GM12878 (cell line): ENCODE measurements around the gene WNT7A. TPM values are rescaled to one million over a fixed set of nuclear protein-coding genes. Genes with fewer than 3 reads are reported as not detected.

Experiments used
- ATAC-seq: fragments of 200-7000 bp; cut with Tn5 transposase; 3 replicates; pipeline ENCODE4 v1.9.1; 2020; ENCODE audit warnings: mild to moderate bottlenecking, moderate library complexity
- BruUV-seq: library from RNA; stranded (reverse); fragments of 400-500 nt; replicated peaks from 2 replicates; lab custom pipeline; 2021; lab: Mats Ljungman, UMichigan
- CTCF ChIA-PET: fragments of 300-600 bp; sonication (Branson Sonifier 250); formaldehyde crosslinking; extraction: SDS; loops from one replicate; lab custom pipeline; 2021; ENCODE audit warnings: inconsistent platforms; lab: Yijun Ruan, JAX
- POLR2A ChIA-PET: fragments of 350-600 bp; formaldehyde crosslinking; extraction: SDS; loops from one replicate; lab custom pipeline; 2021; ENCODE audit warnings: inconsistent platforms; lab: Charles Lee
- RAD21 ChIA-PET: fragments of 300-600 bp; sonication (Branson Sonifier 250); formaldehyde crosslinking; loops from one replicate; lab custom pipeline; 2023; ENCODE audit warnings: antibody characterized with exemption; ENCODE audit not compliant: unreplicated experiment; lab: Charles Lee
- SMC1A ChIA-PET: fragments of 300-600 bp; sonication (Branson Sonifier 250); formaldehyde crosslinking; loops from one replicate; lab custom pipeline; 2023; ENCODE audit not compliant: unreplicated experiment, uncharacterized antibody; lab: Charles Lee
- DNase-seq: peaks from one replicate; pipeline ENCODE4 v3.0.0-alpha.2; 2011; ENCODE audit warnings: low read depth, low spot score
- FAIRE-seq: peaks from 3 replicates; lab custom pipeline; 2011; peaks lifted over from hg19 to GRCh38; lab: Jason Lieb, UNC
- H2AFZ ChIP-seq: 2 replicates; pipeline ENCODE4 v1.6.0; 2011; ENCODE audit warnings: low read depth, low read length, control low read depth; ENCODE audit not compliant: control insufficient read depth
- H3K27ac ChIP-seq: 2 replicates; pipeline ENCODE4 v1.5.1; 2011; ENCODE audit warnings: control low read depth; ENCODE audit not compliant: control insufficient read depth, insufficient read depth
- H3K27me3 ChIP-seq, 2 experiments: replicated peaks in 1 of 2; 2 replicates each; pipeline versions ENCODE4 v1.6.0 to v1.6.1; 2011; ENCODE audit warnings: low read length in 1 of 2; ENCODE audit not compliant: control insufficient read depth in 2 of 2, insufficient read depth in 2 of 2
- H3K36me3 ChIP-seq, 2 experiments: 2 replicates each; pipeline ENCODE4 v1.5.1; 2011; ENCODE audit warnings: low read length in 1 of 2; ENCODE audit not compliant: control insufficient read depth in 2 of 2, insufficient read depth in 2 of 2
- H3K4me1 ChIP-seq: 2 replicates; pipeline ENCODE4 v1.6.1; 2011; ENCODE audit warnings: mild to moderate bottlenecking, low read length, moderate library complexity, mixed read lengths; ENCODE audit not compliant: control insufficient read depth, insufficient read depth
- H3K4me2 ChIP-seq: 2 replicates; pipeline ENCODE4 v1.6.0; 2011; ENCODE audit warnings: control low read depth; ENCODE audit not compliant: control insufficient read depth, insufficient read depth
- H3K4me3 ChIP-seq: fragments of 200-600 bp; sonication (generic); 2 replicates; pipeline ENCODE4 v1.5.1; 2016
- H3K79me2 ChIP-seq: 2 replicates; pipeline ENCODE4 v1.6.0; 2011; ENCODE audit warnings: low read length; ENCODE audit not compliant: control insufficient read depth, insufficient read depth
- H3K9ac ChIP-seq: 2 replicates; pipeline ENCODE4 v1.8.0; 2011; ENCODE audit warnings: low read length, control low read depth, mixed read lengths; ENCODE audit not compliant: control insufficient read depth, insufficient read depth
- H3K9me3 ChIP-seq: replicated peaks from 3 replicates; pipeline ENCODE4 v1.5.1; 2011; ENCODE audit warnings: mild to moderate bottlenecking, low read length; ENCODE audit not compliant: control insufficient read depth, insufficient read depth
- H4K20me1 ChIP-seq: 2 replicates; pipeline ENCODE4 v1.6.0; 2011; ENCODE audit not compliant: control insufficient read depth, insufficient read depth
- BCLAF1 ChIP-seq: fragments of 450-650 bp; IDR thresholded peaks from 2 replicates; pipeline ENCODE4 v1.6.1; 2017; ENCODE audit warnings: antibody characterized with exemption, mild to moderate bottlenecking, moderate library complexity
- CREB1 ChIP-seq: IDR thresholded peaks from 2 replicates; pipeline ENCODE4 v1.6.1; 2012; ENCODE audit warnings: low read depth, mild to moderate bottlenecking, inconsistent platforms
- DPF2 ChIP-seq: fragments of 450-650 bp; IDR thresholded peaks from 2 replicates; pipeline ENCODE4 v1.6.1; 2017; ENCODE audit warnings: mild to moderate bottlenecking
- ETV6 ChIP-seq, 2 experiments: fragments of 450-650 bp in 1 of 2; IDR thresholded peaks in 1 of 2; conservative IDR thresholded peaks in 1 of 2; 2 replicates each; pipeline ENCODE4 v1.6.1; 2014; ENCODE audit warnings: antibody characterized with exemption in 1 of 2, borderline replicate concordance in 1 of 2, low read depth in 1 of 2, mild to moderate bottlenecking in 1 of 2, moderate library complexity in 1 of 2
- PKNOX1 ChIP-seq: fragments of 450-650 bp; IDR thresholded peaks from 2 replicates; pipeline ENCODE4 v1.6.1; 2016; ENCODE audit warnings: mild to moderate bottlenecking
- PML ChIP-seq: IDR thresholded peaks from 2 replicates; pipeline ENCODE4 v1.6.1; 2012; ENCODE audit warnings: low read length, inconsistent platforms
- POLR2A ChIP-seq: IDR thresholded peaks from 2 replicates; pipeline ENCODE4 v1.6.1; 2011; ENCODE audit warnings: low read depth, mild to moderate bottlenecking, low read length
- STAT3 ChIP-seq: IDR thresholded peaks from 2 replicates; pipeline ENCODE4 v1.6.1; 2011; ENCODE audit warnings: low read depth, low read length, improper control_type of control experiment
- SUZ12 ChIP-seq: fragments of 200-600 bp; sonication (generic); IDR thresholded peaks from one replicate; pipeline ENCODE4 v1.6.1; 2018; ENCODE audit warnings: antibody characterized with exemption, mild to moderate bottlenecking; ENCODE audit not compliant: unreplicated experiment
- ZNF24 ChIP-seq: fragments of 450-650 bp; IDR thresholded peaks from 2 replicates; pipeline ENCODE4 v1.6.1; 2017; ENCODE audit warnings: antibody characterized with exemption, mild to moderate bottlenecking
- ZNF592 ChIP-seq: fragments of 450-650 bp; IDR thresholded peaks from 2 replicates; pipeline ENCODE4 v1.6.1; 2017; ENCODE audit warnings: mild to moderate bottlenecking, moderate library complexity
- ZZZ3 ChIP-seq: IDR thresholded peaks from 2 replicates; pipeline ENCODE4 v1.6.1; 2011; ENCODE audit warnings: low read depth; ENCODE audit not compliant: control insufficient read depth, insufficient read length
- WGBS: methylation state at CpG from one replicate; pipeline ENCODE4 v1.1.6; 2016; ENCODE audit warnings: low lambda C conversion rate; ENCODE audit not compliant: insufficient replicate concordance, insufficient coverage; ENCODE audit errors: missing lambda C conversion rate; 5-methylcytosine and 5-hydroxymethylcytosine counted together
- in situ Hi-C: fragments of 300-500 bp; cut with MboI; formaldehyde crosslinking; loops from 9 replicates; pipeline ENCODE4 v1.14.3; 2018; ENCODE audit warnings: mixed read lengths
- intact Hi-C: fragments of 100-400 bp; cut with micrococcal nuclease; formaldehyde crosslinking; loops from one replicate; pipeline ENCODE4 v1.14.2; 2022; ENCODE audit not compliant: unreplicated experiment
- polyA plus RNA-seq, 11 experiments: library from polyadenylated mRNA; depleted of rRNA in 4 of 11; unstranded in 6 of 11; stranded (reverse) in 5 of 11; fragments of >200 nt; fragmentation: Nextera tagmentation in 4 of 11; fragmentation: Illumina TruSeq in 1 of 11; extraction: Ambion mirVana in 4 of 11; extraction: Trizol in 1 of 11; gene quantifications; 1 replicate in 1 of 11; 2 replicates in 10 of 11; pipeline versions ENCODE4 v1.2.1 to v1.2.3, GENCODE V29; 2011 to 2016; ENCODE audit warnings: inconsistent platforms in 2 of 11, missing spikeins in 2 of 11, low read depth in 1 of 11
- total RNA-seq, 4 experiments: library from RNA; depleted of rRNA in 3 of 4; stranded (reverse); fragments of >200 nt in 3 of 4; fragmentation: Illumina TruSeq in 1 of 4; extraction: Trizol in 1 of 4; gene quantifications; 2 replicates each; pipeline versions ENCODE4 v1.2.1 to v1.2.3, GENCODE V29; 2013 to 2021

Gene WNT7A
- total and polyA plus RNA-seq, 10 of the 15 experiments (the other 5 are each of a cell fraction or from before 2014, with no cell fraction given) = 0.08 TPM; not detected in 9

- no peaks in the 10 kb centered on the region for H3K79me2 ChIP-seq
- TF ChIP-seq STAT3 = no peak
- TF ChIP-seq PML = no peak
- no peak for TF ChIP-seq ETV6 (conservative IDR thresholded peaks at IDR 0.05 in 1 of 2, IDR thresholded peaks at IDR 0.05 in 1 of 2; ENCODE audit: borderline replicate concordance in 1 of 2, low read depth in 1 of 2)
- TF ChIP-seq DPF2 = no peak
- TF ChIP-seq SUZ12 = no peak
- no peak for TF ChIP-seq ZNF24
- TF ChIP-seq BCLAF1 = no peak
- TF ChIP-seq POLR2A = no peak
- TF ChIP-seq ZZZ3 = no peak
- TF ChIP-seq ZNF592 = no peak
- no peak for TF ChIP-seq PKNOX1
- no peak for TF ChIP-seq CREB1
- TF ChIP-seq, all 136 proteins: peak for 0
- POLR2A ChIA-PET = no interaction called here
- H4K20me1 ChIP-seq = no peaks in the 10 kb centered on the region
- H3K4me2 ChIP-seq = no peak overlapping the region
- FAIRE-seq (no peak), ATAC-seq (no peak), DNase-seq (no peak)
- WGBS = 13% methylated on average over 8 of the region's 8 CpGs
- H3K4me3 ChIP-seq = no peak overlapping the region
- H3K27ac ChIP-seq = no peak overlapping the region
- no peaks in the 10 kb centered on the region for H3K36me3 ChIP-seq
- intact Hi-C loops (loop anchor here (5.0 kb wide), 1 partner anchor 349 kb away; the partner anchor contains the start of gene HDAC11), in situ Hi-C loops (no loop called here)
- RAD21 ChIA-PET = no interaction called here
- H3K4me1 ChIP-seq = no peaks in the 10 kb centered on the region
- BruUV-seq = no TSS peak
- peaks cover 0 to 4% of the 10 kb centered on the region in 2 experiments; a peak in 1 of 4 replicates for H3K27me3 ChIP-seq
- H3K9me3 ChIP-seq = no peaks in the 10 kb centered on the region
- no peak overlapping the region for H3K9ac ChIP-seq
- CTCF ChIA-PET = interaction anchor here (0.6 to 1.0 kb wide), 2 partner anchors 54 to 167 kb away, joined by 3 to 5 read pairs; no protein-coding TSS in a partner anchor
- no peak overlapping the region for H2AFZ ChIP-seq
- SMC1A ChIA-PET = no interaction called here
Measured at GRCh38 chr3:13831386-13831996, 48.4 kb downstream of the WNT7A start.
